Esophagus squamous epithelium (tissue), 5 donors: ENCODE results near the gene RNF220. TPM values are rescaled to one million over a fixed set of nuclear protein-coding genes. Genes with fewer than 3 reads are reported as not detected.

Experiments
- DNase-seq: peaks from one replicate; lab custom pipeline; 2025; lab: John Stamatoyannopoulos, UW
- H3K27ac ChIP-seq, 4 donors: fragments of 200-600 bp; sonication (generic); one replicate each; pipeline ENCODE4 v1.5.1; 2016 to 2019; ENCODE audit warnings: mild to moderate bottlenecking in 1 of 4
- H3K27me3 ChIP-seq, 4 donors: fragments of 200-600 bp; sonication (generic); 1 replicate in 3 of 4; 2 replicates in 1 of 4; pipeline versions ENCODE4 v1.5.1 to v1.6.0; 2017 to 2021; ENCODE audit warnings: antibody characterized with exemption in 1 of 4
- H3K36me3 ChIP-seq, 3 donors: fragments of 200-600 bp; sonication (generic); one replicate each; pipeline ENCODE4 v1.5.1; 2016 to 2019
- H3K4me1 ChIP-seq, 3 donors: fragments of 200-600 bp; sonication (generic); one replicate each; pipeline ENCODE4 v1.5.1; 2017 to 2019
- H3K4me3 ChIP-seq, 4 donors: fragments of 200-600 bp; sonication (generic); 1 replicate in 3 of 4; 2 replicates in 1 of 4; pipeline ENCODE4 v1.5.1; 2016 to 2019; ENCODE audit warnings: mild to moderate bottlenecking in 2 of 4, moderate library complexity in 1 of 4
- H3K9me3 ChIP-seq, 3 donors: fragments of 200-600 bp; sonication (generic); one replicate each; pipeline ENCODE4 v1.5.1; 2016 to 2019
- POLR2A ChIP-seq, 4 donors: fragments of 450-650 bp; IDR thresholded peaks; one replicate each; pipeline ENCODE4 v1.6.1; 2017; ENCODE audit warnings: antibody characterized with exemption in 4 of 4, mild to moderate bottlenecking in 4 of 4, moderate library complexity in 3 of 4
- whole genome bisulfite sequencing, 2 donors: methylation state at CpG; one replicate each; pipeline ENCODE4 v1.1.5; 2018; 5-methylcytosine and 5-hydroxymethylcytosine counted together
- intact Hi-C: fragments of 100-400 bp; cut with DNase I; formaldehyde crosslinking; loops from one replicate; pipeline ENCODE4 v1.15.0; 2022
- total RNA-seq, 4 donors: library from RNA; depleted of rRNA; stranded (reverse); fragments of >200 nt; gene quantifications; one replicate each; pipeline ENCODE4 v1.1.0, GENCODE V29; 2016
- TF ChIP-seq, protein P1 (sequence below), 6 experiments: fragments of 450-650 bp in 4 of 6; fragments of 200-600 bp in 2 of 6; sonication (generic) in 2 of 6; IDR thresholded peaks; one replicate each; pipeline ENCODE4 v1.5.1; 2016 to 2019; ENCODE audit warnings: antibody characterized with exemption in 6 of 6, mild to moderate bottlenecking in 4 of 6, moderate library complexity in 4 of 6
- donor health status: DM: yes; HTN: yes; CAD: no.

The RNF220 gene
- total RNA-seq, 4 donors from 2014 or later: 44.8 to 111 (median 60.3) TPM

DNA sequence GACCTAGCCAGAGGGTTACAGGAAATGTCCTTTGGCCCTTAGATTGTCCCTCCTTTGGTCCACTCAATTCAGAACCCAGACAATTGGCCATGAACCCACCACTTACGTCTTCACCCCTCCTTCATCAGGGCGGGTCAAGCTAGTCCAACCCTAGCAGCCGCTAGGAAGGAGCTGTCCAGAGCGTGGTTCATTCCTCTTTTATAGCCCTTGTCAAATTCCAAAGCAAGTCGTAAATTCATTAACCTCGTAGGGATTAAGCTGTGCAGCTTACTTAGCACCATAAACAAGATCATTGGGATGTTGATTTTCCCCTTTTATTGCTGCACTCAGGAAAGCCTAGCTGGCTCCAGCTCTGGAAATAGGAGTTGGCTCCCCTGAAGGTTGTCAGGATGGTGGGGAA, 179.1 kb downstream of the RNF220 start:
- DNase-seq: no peak
- TF ChIP-seq POLR2A (IDR thresholded peaks at IDR 0.05): no peak
- TF ChIP-seq, protein P1, sequence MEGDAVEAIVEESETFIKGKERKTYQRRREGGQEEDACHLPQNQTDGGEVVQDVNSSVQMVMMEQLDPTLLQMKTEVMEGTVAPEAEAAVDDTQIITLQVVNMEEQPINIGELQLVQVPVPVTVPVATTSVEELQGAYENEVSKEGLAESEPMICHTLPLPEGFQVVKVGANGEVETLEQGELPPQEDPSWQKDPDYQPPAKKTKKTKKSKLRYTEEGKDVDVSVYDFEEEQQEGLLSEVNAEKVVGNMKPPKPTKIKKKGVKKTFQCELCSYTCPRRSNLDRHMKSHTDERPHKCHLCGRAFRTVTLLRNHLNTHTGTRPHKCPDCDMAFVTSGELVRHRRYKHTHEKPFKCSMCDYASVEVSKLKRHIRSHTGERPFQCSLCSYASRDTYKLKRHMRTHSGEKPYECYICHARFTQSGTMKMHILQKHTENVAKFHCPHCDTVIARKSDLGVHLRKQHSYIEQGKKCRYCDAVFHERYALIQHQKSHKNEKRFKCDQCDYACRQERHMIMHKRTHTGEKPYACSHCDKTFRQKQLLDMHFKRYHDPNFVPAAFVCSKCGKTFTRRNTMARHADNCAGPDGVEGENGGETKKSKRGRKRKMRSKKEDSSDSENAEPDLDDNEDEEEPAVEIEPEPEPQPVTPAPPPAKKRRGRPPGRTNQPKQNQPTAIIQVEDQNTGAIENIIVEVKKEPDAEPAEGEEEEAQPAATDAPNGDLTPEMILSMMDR (IDR thresholded peaks at IDR 0.05): no peak
- no peaks in the 10 kb centered on the region for H3K36me3 ChIP-seq
- peaks cover 0 to 41% (median 0%) of the 10 kb centered on the region in 4 donors for H3K27me3 ChIP-seq
- H3K9me3 ChIP-seq: no peaks in the 10 kb centered on the region
- intact Hi-C loops: no loop called here
- no peaks in the 10 kb centered on the region for H3K4me1 ChIP-seq
- WGBS, 2 donors: 76 to 78% methylated on average over 6 of the region's 6 CpGs
- no peak overlapping the region for H3K27ac ChIP-seq
- H3K4me3 ChIP-seq: no peak overlapping the region

- Histone ChIP-seq H3K27ac (no peak overlapping the region), H3K27me3 (peaks cover 0 to 41% (median 0%) of the 10 kb centered on the region in 4 donors), H3K4me1 (no peaks in the 10 kb centered on the region), H3K36me3 (no peaks in the 10 kb centered on the region), H3K9me3 (no peaks in the 10 kb centered on the region), H3K4me3 (no peak overlapping the region)
- TF ChIP-seq POLR2A (IDR thresholded peaks at IDR 0.05): no peak
- TF ChIP-seq, protein P1 (IDR thresholded peaks at IDR 0.05): no peak
- intact Hi-C loops: no loop called here
- no peak for DNase-seq
- 43 to 58% methylated on average over 4 of the region's 4 CpGs for WGBS, 2 donors
Observed at GRCh38 chr1:44585315-44585920, 180.4 kb downstream of the RNF220 start.

GRCh38 chr1:44587796-44588460, 182.9 kb downstream of the RNF220 start:
- Histone ChIP-seq H3K36me3 (no peaks in the 10 kb centered on the region), H3K4me3 (no peak overlapping the region), H3K27me3 (peaks cover 0 to 41% (median 0%) of the 10 kb centered on the region in 4 donors), H3K4me1 (no peaks in the 10 kb centered on the region), H3K9me3 (no peaks in the 10 kb centered on the region), H3K27ac (no peak overlapping the region)
- intact Hi-C loops: no loop called here
- DNase-seq: no peak
- WGBS, 2 donors: 73 to 86% methylated on average over 10 to 13 of the region's 17 CpGs
- TF ChIP-seq, protein P1 (IDR thresholded peaks at IDR 0.05): no peak
- no peak for TF ChIP-seq POLR2A (IDR thresholded peaks at IDR 0.05)

DNA sequence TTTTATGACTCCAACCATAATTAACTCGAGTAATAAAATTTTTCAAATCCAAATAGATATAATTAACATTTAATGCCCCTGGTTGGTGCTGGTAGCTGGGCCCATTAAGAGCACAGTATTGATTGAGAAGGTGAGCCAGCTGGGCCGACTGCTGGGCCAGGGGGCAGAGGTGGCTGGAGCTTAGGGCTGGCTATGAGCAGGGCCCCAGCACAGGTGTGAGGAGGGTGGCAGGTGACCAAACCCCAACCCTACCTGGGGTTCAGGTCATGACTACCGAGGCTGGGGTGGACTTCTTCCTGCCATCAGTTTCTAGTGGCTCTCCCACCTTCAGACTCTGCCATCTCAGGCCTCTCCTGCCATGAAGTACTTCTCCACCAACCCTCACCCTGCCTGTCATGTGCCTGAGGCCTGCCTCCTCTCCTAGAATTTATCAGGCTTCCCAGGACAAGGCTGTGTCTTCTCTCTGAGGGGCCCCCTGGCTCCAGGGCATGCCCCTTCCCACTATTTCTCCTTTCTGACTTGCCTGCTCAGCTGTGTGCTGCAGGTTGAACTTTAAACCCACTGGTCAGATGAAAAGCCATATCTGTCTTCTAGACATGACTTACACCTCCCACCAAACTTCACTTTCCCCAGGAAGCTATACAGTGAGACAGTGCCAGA, 183.6 kb downstream of the RNF220 start:
- no peak for TF ChIP-seq POLR2A (IDR thresholded peaks at IDR 0.05)
- TF ChIP-seq, protein P1 (IDR thresholded peaks at IDR 0.05): no peak
- no peak overlapping the region for H3K27ac ChIP-seq
- intact Hi-C loops: no loop called here
- H3K9me3 ChIP-seq: no peaks in the 10 kb centered on the region
- no peak overlapping the region for H3K4me3 ChIP-seq
- 79 to 92% methylated on average over 2 to 3 of the region's 3 CpGs for WGBS, 2 donors
- no peaks in the 10 kb centered on the region for H3K36me3 ChIP-seq
- DNase-seq: no peak
- peaks cover 0 to 41% (median 0%) of the 10 kb centered on the region in 4 donors for H3K27me3 ChIP-seq
- H3K4me1 ChIP-seq: no peaks in the 10 kb centered on the region

- H3K27me3 ChIP-seq: peaks cover 0 to 25% (median 0%) of the 10 kb centered on the region in 4 donors
- peaks cover 0 to 4% (median 0%) of the 10 kb centered on the region in 3 donors for H3K4me1 ChIP-seq
- H3K9me3 ChIP-seq: no peaks in the 10 kb centered on the region
- H3K4me3 ChIP-seq: no peak overlapping the region
- H3K36me3 ChIP-seq: no peaks in the 10 kb centered on the region
- H3K27ac ChIP-seq: no peak overlapping the region
- TF ChIP-seq, protein P1 (IDR thresholded peaks at IDR 0.05): no peak
- no peak for TF ChIP-seq POLR2A (IDR thresholded peaks at IDR 0.05)
- intact Hi-C loops: loop anchor here (5.0 to 10.0 kb wide), 2 partner anchors 213 to 376 kb away; partner anchors contain the start of gene DMAP1
- 75 to 87% methylated on average over 3 to 4 of the region's 4 CpGs for WGBS, 2 donors
- no peak for DNase-seq
Observed at GRCh38 chr1:44590475-44590874, 185.4 kb downstream of the RNF220 start.
